ENCODE data around the gene LYL1. TPM values are rescaled to one million over a fixed set of nuclear protein-coding genes. Genes with fewer than 3 reads are reported as not detected.

Gene LYL1
- total and polyA plus RNA-seq, 4 donors = 12.9 to 34.1 (median 20.7) TPM

- ATAC-seq (ENCODE audit: insufficient read depth, low FRiP score) (no peak), DNase-seq (peak in 2 of 3 donors; percentile 55 to 70)
- Histone ChIP-seq H3K9me3 (ENCODE audit: control insufficient read depth in 4 of 4, insufficient read depth in 3 of 4, low read length in 3 of 4) (no peaks in the 10 kb centered on the region), H3K27ac (ENCODE audit: low read depth in 1 of 2, low read length in 1 of 2) (peak overlapping the region; percentile 45 to 84), H3K4me3 (no peak overlapping the region), H3K4me1 (ENCODE audit: control insufficient read depth in 5 of 5, insufficient read depth in 5 of 5, low read length in 5 of 5) (peaks cover 0 to 45% (median 14%) of the 10 kb centered on the region in 5 donors), H3K9ac (ENCODE audit: insufficient read depth in 1 of 2, low read length in 2 of 2) (no peak overlapping the region), H3K27me3 (ENCODE audit: control insufficient read depth in 3 of 3, insufficient read depth in 3 of 3, low read length in 2 of 3) (no peaks in the 10 kb centered on the region), H3K36me3 (ENCODE audit: control insufficient read depth in 4 of 4, insufficient read depth in 4 of 4, low read length in 4 of 4) (peaks cover 0 to 54% (median 37%) of the 10 kb centered on the region in 4 donors)
- no peak for TF ChIP-seq CTCF (IDR thresholded peaks at IDR 0.05; ENCODE audit: control extremely low read depth, extremely low read depth)
- 25 to 44% methylated on average over 10 to 12 of the region's 12 CpGs for WGBS, 2 donors
Measured at GRCh38 chr19:13078897-13079541, 23.6 kb downstream of the LYL1 start.

- Histone ChIP-seq H3K9me3 (ENCODE audit: control insufficient read depth in 4 of 4, insufficient read depth in 3 of 4, low read length in 3 of 4) (no peaks in the 10 kb centered on the region), H3K9ac (ENCODE audit: insufficient read depth in 1 of 2, low read length in 2 of 2) (no peak overlapping the region), H3K4me3 (no peak overlapping the region), H3K36me3 (ENCODE audit: control insufficient read depth in 4 of 4, insufficient read depth in 4 of 4, low read length in 4 of 4) (peaks cover 0 to 58% (median 41%) of the 10 kb centered on the region in 4 donors), H3K27ac (ENCODE audit: low read depth in 1 of 2, low read length in 1 of 2) (peak overlapping the region in 1 of 2 donors; percentile 84), H3K4me1 (ENCODE audit: control insufficient read depth in 5 of 5, insufficient read depth in 5 of 5, low read length in 5 of 5) (peaks cover 0 to 45% (median 14%) of the 10 kb centered on the region in 5 donors), H3K27me3 (ENCODE audit: control insufficient read depth in 3 of 3, insufficient read depth in 3 of 3, low read length in 2 of 3) (no peaks in the 10 kb centered on the region)
- no peak for TF ChIP-seq CTCF (IDR thresholded peaks at IDR 0.05; ENCODE audit: control extremely low read depth, extremely low read depth)
- DNase-seq (no peak), ATAC-seq (ENCODE audit: insufficient read depth, low FRiP score) (no peak)
- WGBS, 2 donors = 67 to 74% methylated on average over 8 to 10 of the region's 10 CpGs
Measured at GRCh38 chr19:13078381-13078780, 24.3 kb downstream of the LYL1 start.

GRCh38 chr19:13077240-13077639 is 25.4 kb downstream of the LYL1 start:
- peaks cover 0 to 50% (median 14%) of the 10 kb centered on the region in 5 donors for H3K4me1 ChIP-seq (ENCODE audit: control insufficient read depth in 5 of 5, insufficient read depth in 5 of 5, low read length in 5 of 5)
- no peaks in the 10 kb centered on the region for H3K27me3 ChIP-seq (ENCODE audit: control insufficient read depth in 3 of 3, insufficient read depth in 3 of 3, low read length in 2 of 3)
- no peak overlapping the region for H3K9ac ChIP-seq (ENCODE audit: insufficient read depth in 1 of 2, low read length in 2 of 2)
- WGBS, 2 donors = 18 to 48% methylated on average over 11 of the region's 11 CpGs
- no peak overlapping the region for H3K4me3 ChIP-seq
- H3K27ac ChIP-seq (ENCODE audit: low read depth in 1 of 2, low read length in 1 of 2) = peak overlapping the region in 1 of 2 donors; percentile 5
- no peak for ATAC-seq (ENCODE audit: insufficient read depth, low FRiP score)
- DNase-seq = peak; percentile 79 to 87 (median 81)
- H3K9me3 ChIP-seq (ENCODE audit: control insufficient read depth in 4 of 4, insufficient read depth in 3 of 4, low read length in 3 of 4) = no peaks in the 10 kb centered on the region
- no peak for TF ChIP-seq CTCF (IDR thresholded peaks at IDR 0.05; ENCODE audit: control extremely low read depth, extremely low read depth)
- H3K36me3 ChIP-seq (ENCODE audit: control insufficient read depth in 4 of 4, insufficient read depth in 4 of 4, low read length in 4 of 4) = peaks cover 0 to 52% (median 41%) of the 10 kb centered on the region in 4 donors
